ENCODE measurements around the gene NDST3. TPM values are rescaled to one million over a fixed set of nuclear protein-coding genes. Genes with fewer than 3 reads are reported as not detected.
A peak's percentile ranks its signal among the peaks of the same experiment; 100 is the strongest.

The NDST3 gene
- 1.2 TPM for polyA plus RNA-seq (2013, experiment 1 of 2)
- 0.95 TPM for polyA plus RNA-seq (2013, experiment 2 of 2)

DNA sequence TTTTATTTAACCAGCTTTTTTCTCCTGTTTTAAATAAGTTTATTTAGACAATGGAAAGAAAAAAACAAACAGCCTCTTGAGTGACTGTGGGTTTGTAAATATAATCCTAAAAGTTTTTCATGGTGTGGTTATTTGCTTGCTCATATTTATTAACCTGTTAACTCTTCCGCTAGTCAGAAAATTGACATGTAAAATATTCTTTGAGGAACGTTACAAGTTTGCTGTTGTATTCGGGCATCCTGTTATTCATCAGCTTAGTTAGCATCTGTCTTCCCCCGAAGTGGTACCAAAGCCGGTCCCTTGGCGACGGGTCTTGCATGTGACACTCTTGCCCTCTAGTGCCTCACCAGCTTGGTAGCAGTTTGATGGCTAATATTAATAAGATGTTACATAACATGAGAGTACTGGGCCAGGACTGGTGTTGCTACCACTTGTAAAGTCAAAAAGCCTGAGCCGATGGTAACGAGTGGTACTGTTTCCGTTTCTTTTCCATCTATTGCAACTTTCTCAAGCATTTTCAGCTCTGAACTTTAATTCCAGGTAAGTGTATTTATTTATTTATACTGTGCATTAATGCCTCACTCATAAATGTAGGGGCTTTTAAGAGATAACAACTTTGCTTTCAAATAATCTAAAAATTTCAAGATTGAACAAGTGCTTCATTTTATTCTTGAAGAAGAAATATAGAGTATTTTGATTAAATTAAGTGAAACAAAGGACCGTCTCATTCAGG, at the start of gene NDST3:
Gene NDST3 (plus strand): TSS at position 434 of the 733 bp plus-strand sequence. CDS start 19,425 bp downstream, outside the sequence.
- H3K4me3 ChIP-seq (ENCODE audit: low read length), result peak within 1 kb of the TSS; percentile 77

DNA sequence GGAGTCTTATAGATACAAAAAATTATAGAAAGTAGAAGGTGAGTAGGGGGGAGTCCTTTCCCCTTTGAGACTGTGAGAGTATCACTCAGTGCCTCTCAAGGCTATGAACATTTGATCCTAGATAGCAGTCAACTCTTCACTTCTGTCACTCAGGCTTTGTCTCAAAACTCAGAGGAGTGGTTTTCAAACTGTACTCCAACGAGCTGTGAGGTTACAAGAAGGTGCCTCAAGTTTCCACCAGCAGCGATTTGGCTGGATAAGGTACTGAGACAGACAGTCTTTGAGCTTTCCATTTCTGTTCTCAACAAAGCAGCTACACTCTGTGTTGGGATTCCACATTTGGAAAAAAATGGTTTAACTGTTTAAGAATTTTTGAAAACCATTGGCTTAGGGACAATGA, 48.0 kb upstream of the NDST3 start:
- no peaks in the 10 kb centered on the region for H3K27me3 ChIP-seq (ENCODE audit: insufficient read depth, low read length)
- no peak overlapping the region for H3K9ac ChIP-seq (ENCODE audit: low read depth, low read length)
- no peaks in the 10 kb centered on the region for H3K36me3 ChIP-seq (ENCODE audit: insufficient read depth, low read length)
- H3K4me1 ChIP-seq (ENCODE audit: insufficient read depth, low read length), result no peaks in the 10 kb centered on the region
- WGBS, result 81% methylated on average over 2 of the region's 2 CpGs
- H3K27ac ChIP-seq (ENCODE audit: low read depth, low read length), result no peak overlapping the region
- H3K9me3 ChIP-seq (ENCODE audit: insufficient read depth, low read depth, low read length), result no peaks in the 10 kb centered on the region
- no peak overlapping the region for H3K4me3 ChIP-seq (ENCODE audit: low read length)

More for the DNA sequence above, at the start of gene NDST3:
- WGBS, result 8% methylated on average over 10 of the region's 11 CpGs
- peak within 1 kb of the TSS; percentile 68 for H3K9ac ChIP-seq (ENCODE audit: low read depth, low read length)
- no peaks in the 10 kb centered on the region for H3K9me3 ChIP-seq (ENCODE audit: insufficient read depth, low read depth, low read length)
- H3K4me1 ChIP-seq (ENCODE audit: insufficient read depth, low read length), result no peaks in the 10 kb centered on the region; the same call in none of the 2 replicates
- H3K27me3 ChIP-seq (ENCODE audit: insufficient read depth, low read length), result peaks cover 9% of the 10 kb centered on the region
- H3K27ac ChIP-seq (ENCODE audit: low read depth, low read length), result no peak within 1 kb of the TSS
- H3K36me3 ChIP-seq (ENCODE audit: insufficient read depth, low read length), result no peaks in the 10 kb centered on the region

DNA sequence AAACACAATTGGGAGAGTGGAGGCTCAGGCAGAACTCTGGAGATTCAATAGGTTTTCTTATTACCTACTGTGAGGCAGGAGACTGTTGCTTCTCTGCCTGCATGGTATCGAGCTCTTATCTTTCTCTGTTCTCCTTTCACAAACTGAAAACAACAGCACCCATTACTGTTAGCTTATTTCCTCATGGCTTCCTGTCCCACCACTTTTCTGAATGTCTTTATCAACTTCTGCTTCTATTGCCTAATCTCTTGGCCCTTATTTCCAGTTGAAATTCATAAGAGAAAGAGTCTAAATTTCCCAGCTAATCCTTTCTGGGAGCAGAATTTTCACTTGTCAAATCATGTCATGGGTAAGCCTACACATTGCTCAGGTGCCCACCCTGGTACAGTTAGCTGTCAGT, 46.8 kb upstream of the NDST3 start:
- Histone ChIP-seq H3K36me3 (ENCODE audit: insufficient read depth, low read length) (no peaks in the 10 kb centered on the region), H3K4me3 (ENCODE audit: low read length) (no peak overlapping the region), H3K27me3 (ENCODE audit: insufficient read depth, low read length) (no peaks in the 10 kb centered on the region), H3K27ac (ENCODE audit: low read depth, low read length) (no peak overlapping the region), H3K9ac (ENCODE audit: low read depth, low read length) (no peak overlapping the region), H3K4me1 (ENCODE audit: insufficient read depth, low read length) (no peaks in the 10 kb centered on the region), H3K9me3 (ENCODE audit: insufficient read depth, low read depth, low read length) (no peaks in the 10 kb centered on the region)
- WGBS, result 84% methylated on average over 1 of the region's 1 CpG

DNA sequence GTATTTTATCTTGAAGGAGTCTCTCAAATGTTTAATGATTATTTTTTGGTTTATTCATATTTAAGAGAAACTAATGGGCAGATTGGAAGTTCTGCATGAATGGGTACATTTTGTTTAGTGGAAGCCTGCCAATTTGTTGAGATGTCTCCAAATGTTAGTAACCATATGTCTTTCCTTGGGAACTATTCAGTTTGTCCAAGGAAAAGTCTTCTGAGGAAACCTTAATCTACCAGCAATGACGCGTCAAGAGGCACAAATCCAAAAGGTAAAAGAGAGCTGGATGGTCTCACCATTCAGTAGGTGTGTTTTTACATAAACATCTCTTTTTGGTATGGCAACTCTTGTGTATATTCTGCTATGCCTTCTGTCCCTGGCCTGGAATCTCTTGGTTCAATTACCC, 37.4 kb upstream of the NDST3 start:
- H3K36me3 ChIP-seq (ENCODE audit: insufficient read depth, low read length), result no peaks in the 10 kb centered on the region
- no peaks in the 10 kb centered on the region for H3K27me3 ChIP-seq (ENCODE audit: insufficient read depth, low read length)
- WGBS, result 100% methylated on average over 2 of the region's 2 CpGs
- H3K9me3 ChIP-seq (ENCODE audit: insufficient read depth, low read depth, low read length), result no peaks in the 10 kb centered on the region
- no peaks in the 10 kb centered on the region for H3K4me1 ChIP-seq (ENCODE audit: insufficient read depth, low read length)
- H3K27ac ChIP-seq (ENCODE audit: low read depth, low read length), result no peak overlapping the region
- no peak overlapping the region for H3K9ac ChIP-seq (ENCODE audit: low read depth, low read length)
- H3K4me3 ChIP-seq (ENCODE audit: low read length), result no peak overlapping the region

DNA sequence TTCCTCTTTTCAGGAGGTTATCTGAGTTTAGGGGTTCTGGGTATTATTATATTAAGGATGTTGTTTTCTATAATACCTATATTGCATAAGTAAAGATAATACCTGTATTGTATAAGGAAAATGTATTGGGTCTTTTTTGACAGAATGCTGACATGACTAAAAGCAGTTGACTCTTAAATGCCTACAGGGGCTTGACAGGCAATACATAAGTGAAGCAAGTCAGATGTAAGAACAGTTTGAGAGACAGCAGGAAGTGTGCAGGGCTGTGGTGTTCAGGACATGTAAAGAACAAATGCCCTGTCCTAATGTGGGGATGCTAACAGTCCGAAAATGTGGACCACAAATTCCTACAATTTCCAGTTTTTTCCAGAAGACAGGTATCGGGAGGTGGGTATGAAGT, 30.2 kb upstream of the NDST3 start:
- no peaks in the 10 kb centered on the region for H3K9me3 ChIP-seq (ENCODE audit: insufficient read depth, low read depth, low read length)
- no peak overlapping the region for H3K27ac ChIP-seq (ENCODE audit: low read depth, low read length)
- 75% methylated on average over 1 of the region's 2 CpGs for WGBS
- no peaks in the 10 kb centered on the region for H3K4me1 ChIP-seq (ENCODE audit: insufficient read depth, low read length)
- H3K4me3 ChIP-seq (ENCODE audit: low read length), result no peak overlapping the region
- no peaks in the 10 kb centered on the region for H3K36me3 ChIP-seq (ENCODE audit: insufficient read depth, low read length)
- H3K9ac ChIP-seq (ENCODE audit: low read depth, low read length), result no peak overlapping the region
- no peaks in the 10 kb centered on the region for H3K27me3 ChIP-seq (ENCODE audit: insufficient read depth, low read length)

DNA sequence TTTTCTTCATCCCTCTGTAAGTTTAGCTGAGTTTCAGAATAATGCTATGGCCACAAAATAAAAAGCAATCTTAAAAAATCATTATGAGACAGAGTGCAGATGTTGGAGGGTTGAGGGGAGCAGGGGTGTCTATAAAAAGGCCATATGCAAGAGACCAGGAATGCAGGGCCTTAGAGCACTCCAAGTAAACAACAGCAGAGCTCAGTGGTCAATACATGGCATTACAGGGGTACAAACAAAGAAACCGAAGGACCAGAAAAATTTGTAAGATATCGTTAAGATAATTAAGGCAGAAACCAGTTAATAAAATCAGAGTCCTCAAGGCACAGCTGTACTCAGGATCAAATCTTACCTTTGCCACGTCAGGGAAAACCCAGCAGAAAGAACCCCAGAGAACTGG, 28.4 kb upstream of the NDST3 start:
- no peaks in the 10 kb centered on the region for H3K4me1 ChIP-seq (ENCODE audit: insufficient read depth, low read length)
- H3K9me3 ChIP-seq (ENCODE audit: insufficient read depth, low read depth, low read length), result no peaks in the 10 kb centered on the region
- H3K4me3 ChIP-seq (ENCODE audit: low read length), result no peak overlapping the region
- no peak overlapping the region for H3K27ac ChIP-seq (ENCODE audit: low read depth, low read length)
- no peaks in the 10 kb centered on the region for H3K36me3 ChIP-seq (ENCODE audit: insufficient read depth, low read length)
- no peak overlapping the region for H3K9ac ChIP-seq (ENCODE audit: low read depth, low read length)
- 95% methylated on average over 3 of the region's 3 CpGs for WGBS
- H3K27me3 ChIP-seq (ENCODE audit: insufficient read depth, low read length), result no peaks in the 10 kb centered on the region

DNA sequence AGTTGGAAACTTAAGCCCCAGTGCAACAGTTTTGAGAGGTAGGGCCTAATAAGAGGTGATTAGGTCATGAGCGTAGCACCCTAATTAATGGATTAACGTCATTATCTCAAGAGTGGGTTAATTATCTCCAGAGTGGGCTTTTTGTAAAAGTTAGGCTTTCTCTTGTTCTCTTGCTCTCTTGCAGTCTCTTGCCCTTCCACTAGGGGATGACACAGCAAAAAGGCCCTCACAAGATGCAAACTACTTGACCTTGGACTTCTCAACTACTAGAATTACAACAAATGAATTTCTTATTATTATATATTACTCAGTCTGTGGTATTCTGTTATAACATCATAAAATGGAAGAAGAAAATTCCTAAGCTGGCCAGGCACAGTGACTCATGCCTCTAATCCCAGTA, 22.1 kb upstream of the NDST3 start:
- Histone ChIP-seq H3K9me3 (ENCODE audit: insufficient read depth, low read depth, low read length) (no peaks in the 10 kb centered on the region), H3K4me1 (ENCODE audit: insufficient read depth, low read length) (no peaks in the 10 kb centered on the region), H3K27ac (ENCODE audit: low read depth, low read length) (no peak overlapping the region), H3K36me3 (ENCODE audit: insufficient read depth, low read length) (no peaks in the 10 kb centered on the region), H3K27me3 (ENCODE audit: insufficient read depth, low read length) (no peaks in the 10 kb centered on the region), H3K4me3 (ENCODE audit: low read length) (no peak overlapping the region), H3K9ac (ENCODE audit: low read depth, low read length) (no peak overlapping the region)
- WGBS, result 97% methylated on average over 2 of the region's 2 CpGs

DNA sequence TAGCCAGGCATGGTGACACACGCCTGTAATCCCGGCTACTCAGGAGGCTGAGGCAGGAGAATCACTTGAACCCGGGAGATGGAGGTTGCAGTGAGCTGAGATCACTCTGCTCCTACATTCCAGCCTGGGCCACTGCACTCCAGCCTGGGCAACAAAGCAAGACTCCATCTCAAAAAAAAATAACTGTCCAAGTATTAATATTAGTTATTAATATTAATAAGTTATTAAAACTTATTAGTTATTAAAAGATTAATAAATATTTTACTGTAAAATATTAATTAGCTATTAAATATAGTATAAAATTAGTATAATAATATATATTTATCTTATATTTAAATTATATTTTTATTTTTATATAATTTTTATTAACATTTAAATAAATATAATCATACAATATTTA, 19.5 kb upstream of the NDST3 start:
- H3K9ac ChIP-seq (ENCODE audit: low read depth, low read length), result no peak overlapping the region
- no peaks in the 10 kb centered on the region for H3K9me3 ChIP-seq (ENCODE audit: insufficient read depth, low read depth, low read length)
- no peaks in the 10 kb centered on the region for H3K4me1 ChIP-seq (ENCODE audit: insufficient read depth, low read length)
- H3K27ac ChIP-seq (ENCODE audit: low read depth, low read length), result no peak overlapping the region
- H3K4me3 ChIP-seq (ENCODE audit: low read length), result no peak overlapping the region
- no peaks in the 10 kb centered on the region for H3K36me3 ChIP-seq (ENCODE audit: insufficient read depth, low read length)
- 97% methylated on average over 3 of the region's 3 CpGs for WGBS
- no peaks in the 10 kb centered on the region for H3K27me3 ChIP-seq (ENCODE audit: insufficient read depth, low read length)

DNA sequence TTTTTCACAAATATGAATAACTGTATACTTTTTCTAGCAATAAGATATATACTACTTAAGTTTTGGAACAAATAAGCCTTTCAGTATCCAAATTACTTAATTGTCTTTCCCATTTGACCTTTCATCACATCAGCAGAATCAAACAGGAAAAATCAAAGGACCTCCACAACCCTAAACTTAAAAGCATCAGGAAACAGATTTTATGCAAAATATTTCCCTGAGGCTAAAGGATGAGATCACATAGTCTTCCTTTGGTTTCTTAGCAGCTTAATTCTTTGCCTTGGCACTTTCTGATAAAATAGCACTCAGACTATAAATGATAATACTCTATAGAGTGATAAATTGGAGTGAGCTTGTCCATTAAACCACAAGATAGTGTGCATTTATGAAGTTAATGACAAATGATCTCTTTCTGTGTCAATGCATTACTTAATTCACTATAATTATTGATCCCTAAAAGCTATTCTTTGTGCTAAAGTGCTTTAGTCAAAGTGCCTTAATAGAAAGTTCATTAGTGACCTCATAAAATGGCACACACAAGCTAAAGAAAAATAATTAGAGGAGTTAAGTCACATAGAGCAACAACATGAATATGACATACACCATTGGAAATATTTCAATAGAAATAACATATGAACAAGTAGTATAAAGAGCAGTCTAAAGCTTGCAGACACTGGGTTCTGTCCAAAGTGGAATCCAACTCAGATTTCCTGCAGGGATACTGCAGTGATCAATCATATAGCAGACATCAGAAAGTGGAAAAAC, 15.7 kb upstream of the NDST3 start:
- H3K9me3 ChIP-seq (ENCODE audit: insufficient read depth, low read depth, low read length), result no peaks in the 10 kb centered on the region
- no peak overlapping the region for H3K4me3 ChIP-seq (ENCODE audit: low read length)
- no peak overlapping the region for H3K9ac ChIP-seq (ENCODE audit: low read depth, low read length)
- H3K36me3 ChIP-seq (ENCODE audit: insufficient read depth, low read length), result no peaks in the 10 kb centered on the region
- H3K4me1 ChIP-seq (ENCODE audit: insufficient read depth, low read length), result no peaks in the 10 kb centered on the region
- H3K27me3 ChIP-seq (ENCODE audit: insufficient read depth, low read length), result no peaks in the 10 kb centered on the region
- no peak overlapping the region for H3K27ac ChIP-seq (ENCODE audit: low read depth, low read length)

DNA sequence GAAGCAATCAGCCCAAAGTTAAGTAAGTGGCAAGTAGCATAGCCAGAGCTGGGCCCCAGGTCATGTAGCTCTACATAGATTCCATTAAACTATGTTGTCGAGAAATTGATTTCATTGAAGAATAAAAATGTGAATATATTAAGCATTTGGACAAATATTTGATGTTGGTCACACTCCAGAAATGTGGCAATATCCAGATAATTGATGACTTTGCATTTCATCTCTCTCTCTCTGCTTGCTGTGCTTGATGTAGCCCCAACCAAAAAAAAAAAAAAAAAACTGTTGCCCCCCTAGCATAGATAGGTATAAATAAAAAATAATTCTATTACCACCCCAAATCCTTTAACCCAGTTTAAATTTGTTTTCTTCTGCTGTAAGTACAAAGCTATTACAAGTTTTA, 7.5 kb upstream of the NDST3 start:
- H3K36me3 ChIP-seq (ENCODE audit: insufficient read depth, low read length), result no peaks in the 10 kb centered on the region
- 100% methylated on average over 1 of the region's 1 CpG for WGBS
- no peak overlapping the region for H3K4me3 ChIP-seq (ENCODE audit: low read length)
- no peaks in the 10 kb centered on the region for H3K4me1 ChIP-seq (ENCODE audit: insufficient read depth, low read length)
- H3K27ac ChIP-seq (ENCODE audit: low read depth, low read length), result no peak overlapping the region
- H3K9ac ChIP-seq (ENCODE audit: low read depth, low read length), result no peak overlapping the region
- no peaks in the 10 kb centered on the region for H3K9me3 ChIP-seq (ENCODE audit: insufficient read depth, low read depth, low read length)
- no peaks in the 10 kb centered on the region; the same call in 1 of the 2 replicates for H3K27me3 ChIP-seq (ENCODE audit: insufficient read depth, low read length)

DNA sequence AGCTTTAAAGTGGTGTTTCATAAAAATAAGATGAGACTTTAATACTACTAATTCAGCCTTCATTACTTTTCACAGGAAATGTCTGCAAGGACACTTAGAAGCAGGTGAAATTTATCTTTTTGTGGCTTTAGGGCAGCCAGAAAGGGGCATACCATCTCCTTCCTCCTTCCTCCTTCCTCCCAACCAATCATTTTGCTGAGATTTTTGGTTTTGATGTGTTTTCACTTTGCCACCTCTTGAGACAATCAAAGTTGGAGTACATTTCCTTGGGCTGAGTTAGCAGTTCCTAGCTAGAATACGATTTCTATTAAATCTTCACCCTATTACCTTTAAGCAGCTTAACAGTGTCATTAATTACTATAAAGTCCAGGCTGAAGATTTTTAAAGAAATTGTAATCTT, 5.1 kb upstream of the NDST3 start:
- H3K9me3 ChIP-seq (ENCODE audit: insufficient read depth, low read depth, low read length), result no peaks in the 10 kb centered on the region
- no peaks in the 10 kb centered on the region; the same call in 1 of the 2 replicates for H3K4me1 ChIP-seq (ENCODE audit: insufficient read depth, low read length)
- H3K36me3 ChIP-seq (ENCODE audit: insufficient read depth, low read length), result no peaks in the 10 kb centered on the region
- H3K27ac ChIP-seq (ENCODE audit: low read depth, low read length), result no peak overlapping the region
- H3K4me3 ChIP-seq (ENCODE audit: low read length), result no peak overlapping the region
- peaks cover 9% of the 10 kb centered on the region for H3K27me3 ChIP-seq (ENCODE audit: insufficient read depth, low read length)
- no peak overlapping the region for H3K9ac ChIP-seq (ENCODE audit: low read depth, low read length)
- no CpG with 5 or more reads among the region's 1 CpG for WGBS

Measured in HUES64 (cell line).